Activated naive CD4-positive, alpha-beta T cell treated with anti-CD3 and anti-CD28 coated beads, Interleukin-2, amount 50 U/mL, for 24 hours (primary cell): ENCODE data around the gene PAK2.
A peak's percentile ranks its signal among the peaks of the same experiment; 100 is the strongest.
"Not testable (repeated sequence)": the region's sequence is repeated elsewhere in the genome, so short reads cannot be mapped to it uniquely, and the experiment has no call there.

Experiments
- H3K27ac Mint-ChIP-seq: one replicate; pipeline ENCODE4 v1.8.0; 2021; ENCODE audit warnings: mild to moderate bottlenecking, mixed read lengths
- H3K27me3 Mint-ChIP-seq: one replicate; pipeline ENCODE4 v1.8.0; 2021; ENCODE audit warnings: mixed read lengths
- H3K36me3 Mint-ChIP-seq: one replicate; pipeline ENCODE4 v1.8.0; 2021; ENCODE audit warnings: mixed read lengths
- H3K4me1 Mint-ChIP-seq: one replicate; pipeline ENCODE4 v1.8.0; 2021; ENCODE audit warnings: mixed read lengths
- H3K4me3 Mint-ChIP-seq: one replicate; pipeline ENCODE4 v1.8.0; 2021; ENCODE audit warnings: mild to moderate bottlenecking, mixed read lengths
- H3K9me3 Mint-ChIP-seq: one replicate; pipeline ENCODE4 v1.8.0; 2021; ENCODE audit warnings: mixed read lengths

Gene PAK2

DNA sequence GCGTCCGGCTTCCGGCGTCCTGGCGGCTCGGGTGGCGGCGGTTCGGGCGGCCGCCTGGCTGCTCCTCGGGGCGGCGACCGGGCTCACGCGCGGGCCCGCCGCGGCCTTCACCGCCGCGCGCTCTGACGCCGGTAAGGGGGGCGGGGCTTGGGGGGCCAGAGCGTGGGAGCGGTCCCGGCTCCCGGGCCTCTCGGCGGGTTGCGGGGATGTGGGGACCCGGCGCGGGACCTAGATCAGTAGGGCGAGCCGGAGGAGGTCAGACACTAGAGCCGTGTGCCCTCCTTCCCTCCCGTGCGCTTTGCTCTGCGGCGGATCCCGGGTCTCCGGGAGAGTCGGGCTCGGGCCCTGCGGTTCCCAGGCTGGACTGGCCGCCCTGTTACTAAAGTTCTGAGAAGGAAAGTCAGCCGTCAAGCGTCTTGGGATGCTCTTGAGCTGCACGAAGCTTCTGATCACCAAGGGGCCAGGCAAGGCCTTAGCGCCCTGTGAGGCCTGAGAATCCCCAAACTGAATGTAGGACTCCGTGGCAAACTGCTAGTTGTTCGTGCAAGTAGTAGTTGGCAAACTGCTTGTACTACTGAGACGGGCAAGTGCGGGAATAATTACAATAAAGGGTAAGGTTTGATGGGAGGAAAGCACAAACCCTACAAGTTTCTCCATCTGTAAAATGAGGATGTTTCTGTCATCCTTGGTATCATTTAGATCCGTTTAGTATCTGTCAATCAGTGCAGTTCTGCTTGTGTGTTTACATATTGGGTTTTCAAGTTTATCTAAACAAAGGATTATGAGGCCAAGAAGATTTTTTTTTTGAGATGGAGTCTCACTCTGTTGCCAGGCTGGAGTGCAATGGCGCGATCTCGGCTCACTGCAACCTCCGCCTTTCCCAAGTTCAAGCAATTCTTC lies 26.9 kb upstream of the PAK2 start:
- Mint-ChIP-seq H3K27ac (peak overlapping the region; percentile 90), H3K36me3 (no peaks in the 10 kb centered on the region), H3K9me3 (no peaks in the 10 kb centered on the region), H3K27me3 (no peaks in the 10 kb centered on the region), H3K4me3 (peak overlapping the region; percentile 85), H3K4me1 (peaks cover 34% of the 10 kb centered on the region)

- not testable (repeated sequence) for H3K9me3 Mint-ChIP-seq, H3K27ac Mint-ChIP-seq
Observed at GRCh38 chr3:196717162-196717561, 22.5 kb upstream of the PAK2 start.

DNA sequence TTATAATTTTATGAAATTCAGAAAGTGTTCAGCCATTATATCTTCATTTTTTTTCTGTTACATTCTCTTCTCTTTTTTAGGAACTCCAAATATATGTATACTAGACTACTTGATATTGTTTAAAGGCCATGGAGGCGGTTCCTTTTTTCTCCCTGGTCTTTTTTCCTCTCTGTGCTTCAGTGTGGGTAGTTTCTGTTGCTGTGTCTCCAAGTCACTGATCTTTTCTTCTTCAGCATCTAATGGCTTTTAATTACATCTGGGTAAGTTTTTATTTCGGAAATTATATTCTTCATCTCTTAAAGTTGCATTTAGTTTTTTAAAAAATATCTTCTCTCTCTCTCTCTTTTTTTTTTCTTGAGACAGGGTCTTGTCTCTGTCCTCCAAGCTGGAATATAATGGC lies 18.6 kb upstream of the PAK2 start:
- Mint-ChIP-seq H3K36me3 (peaks cover 18% of the 10 kb centered on the region), H3K4me1 (peaks cover 4% of the 10 kb centered on the region), H3K9me3 (no peaks in the 10 kb centered on the region), H3K27me3 (no peaks in the 10 kb centered on the region), H3K27ac (no peak overlapping the region), H3K4me3 (no peak overlapping the region)

More at GRCh38 chr3:196717162-196717561, 22.5 kb upstream of the PAK2 start:
- Mint-ChIP-seq H3K4me1 (peaks cover 15% of the 10 kb centered on the region), H3K36me3 (peaks cover 11% of the 10 kb centered on the region)
- H3K4me3 Mint-ChIP-seq, H3K27me3 Mint-ChIP-seq: not testable (repeated sequence)

DNA sequence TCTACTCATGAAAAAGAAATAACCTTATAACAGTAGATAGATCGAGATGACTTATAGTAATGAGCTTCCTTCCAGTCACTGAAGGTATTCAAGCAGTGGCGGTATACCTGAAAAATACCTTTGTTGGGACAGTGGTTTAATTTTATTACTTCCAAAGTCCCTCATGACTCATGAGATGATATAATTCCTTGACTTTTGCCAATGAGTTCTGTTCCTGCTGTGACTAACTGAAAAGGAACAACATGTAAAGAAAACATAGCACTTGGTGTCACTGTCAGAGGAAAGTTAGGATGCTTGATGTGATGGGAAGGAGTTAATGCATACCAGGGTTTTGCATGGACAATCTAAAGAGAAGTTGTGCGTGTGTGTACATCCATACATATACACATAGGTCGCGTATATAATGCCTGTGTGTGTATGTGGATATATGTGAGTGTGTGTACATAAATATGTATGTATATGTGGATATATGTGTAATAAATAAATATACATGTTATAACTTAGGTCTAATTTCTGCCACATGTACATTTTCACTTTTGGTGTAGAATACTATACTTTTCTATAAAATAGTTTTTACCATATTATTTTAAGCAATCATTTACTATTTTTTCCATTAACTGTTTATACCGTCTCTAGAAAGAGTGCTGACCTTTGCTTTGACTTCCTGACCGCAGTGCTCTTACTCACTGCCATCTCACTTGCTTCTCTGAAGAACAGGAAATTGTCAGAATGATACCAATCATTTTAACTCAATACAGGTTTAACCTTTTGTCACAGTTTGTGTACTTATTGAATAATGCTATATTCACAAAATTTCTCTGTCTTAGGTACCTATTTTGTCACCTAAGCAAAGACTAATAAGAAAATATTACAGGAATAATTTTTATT lies 12.6 kb upstream of the PAK2 start:
- peaks cover 11% of the 10 kb centered on the region for H3K36me3 Mint-ChIP-seq

DNA sequence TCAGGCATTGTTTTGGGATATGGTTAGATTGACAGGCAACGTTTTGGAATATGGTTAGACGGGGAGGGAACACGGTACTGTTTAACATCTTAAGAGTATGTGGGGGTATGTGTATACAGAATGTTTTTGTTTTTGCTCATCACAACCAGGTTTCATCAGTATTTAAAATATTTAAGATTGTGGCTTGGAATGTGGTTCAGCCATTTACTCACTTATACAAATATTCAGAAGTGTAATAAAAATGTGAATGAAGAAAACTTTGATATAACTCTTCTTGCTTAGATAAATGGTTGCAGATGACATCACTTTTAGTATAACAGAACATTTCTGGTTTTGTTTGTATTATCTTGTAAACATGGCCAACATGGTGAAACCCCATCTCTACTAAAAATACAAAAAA lies 3.9 kb upstream of the PAK2 start:
- H3K4me3 Mint-ChIP-seq = no peak overlapping the region
- H3K9me3 Mint-ChIP-seq = no peaks in the 10 kb centered on the region
- no peaks in the 10 kb centered on the region for H3K27me3 Mint-ChIP-seq
- H3K4me1 Mint-ChIP-seq = peaks cover 7% of the 10 kb centered on the region
- H3K36me3 Mint-ChIP-seq = peaks cover 4% of the 10 kb centered on the region
- H3K27ac Mint-ChIP-seq = no peak overlapping the region

More for the DNA sequence above, 12.6 kb upstream of the PAK2 start:
- H3K4me1 Mint-ChIP-seq = peaks cover 14% of the 10 kb centered on the region
- peak overlapping the region; percentile 59 for H3K27ac Mint-ChIP-seq
- H3K4me3 Mint-ChIP-seq = no peak overlapping the region
- no peaks in the 10 kb centered on the region for H3K9me3 Mint-ChIP-seq
- no peaks in the 10 kb centered on the region for H3K27me3 Mint-ChIP-seq

GRCh38 chr3:196736670-196737374 lies 2.8 kb upstream of the PAK2 start:
- no peaks in the 10 kb centered on the region for H3K9me3 Mint-ChIP-seq
- H3K4me1 Mint-ChIP-seq = peaks cover 17% of the 10 kb centered on the region
- no peak overlapping the region for H3K4me3 Mint-ChIP-seq
- H3K36me3 Mint-ChIP-seq = peaks cover 4% of the 10 kb centered on the region
- H3K27ac Mint-ChIP-seq = no peak overlapping the region
- no peaks in the 10 kb centered on the region for H3K27me3 Mint-ChIP-seq

DNA sequence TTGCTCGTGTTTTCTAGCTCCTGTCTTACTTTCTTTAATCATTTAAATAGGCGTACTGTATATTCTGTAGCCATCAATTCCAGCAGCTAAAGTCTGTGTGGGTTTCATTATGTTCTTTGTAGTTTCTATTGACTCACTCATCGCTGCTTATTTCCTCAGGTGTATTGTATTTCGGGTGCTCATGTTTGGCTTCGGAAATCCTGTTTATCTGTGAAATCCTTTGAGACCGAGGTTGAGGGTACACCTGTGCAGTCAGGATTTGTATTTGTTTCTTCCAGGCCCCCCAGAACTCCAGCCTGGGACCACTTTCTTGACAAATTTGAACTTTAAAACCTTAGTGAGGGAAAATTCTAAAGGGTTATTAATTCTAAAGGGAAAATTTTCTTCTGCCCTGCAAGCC lies 2.0 kb upstream of the PAK2 start:
- H3K4me3 Mint-ChIP-seq = no peak overlapping the region
- no peaks in the 10 kb centered on the region for H3K9me3 Mint-ChIP-seq
- peaks cover 4% of the 10 kb centered on the region for H3K36me3 Mint-ChIP-seq
- H3K4me1 Mint-ChIP-seq = peaks cover 18% of the 10 kb centered on the region
- no peaks in the 10 kb centered on the region for H3K27me3 Mint-ChIP-seq
- H3K27ac Mint-ChIP-seq = no peak overlapping the region

DNA sequence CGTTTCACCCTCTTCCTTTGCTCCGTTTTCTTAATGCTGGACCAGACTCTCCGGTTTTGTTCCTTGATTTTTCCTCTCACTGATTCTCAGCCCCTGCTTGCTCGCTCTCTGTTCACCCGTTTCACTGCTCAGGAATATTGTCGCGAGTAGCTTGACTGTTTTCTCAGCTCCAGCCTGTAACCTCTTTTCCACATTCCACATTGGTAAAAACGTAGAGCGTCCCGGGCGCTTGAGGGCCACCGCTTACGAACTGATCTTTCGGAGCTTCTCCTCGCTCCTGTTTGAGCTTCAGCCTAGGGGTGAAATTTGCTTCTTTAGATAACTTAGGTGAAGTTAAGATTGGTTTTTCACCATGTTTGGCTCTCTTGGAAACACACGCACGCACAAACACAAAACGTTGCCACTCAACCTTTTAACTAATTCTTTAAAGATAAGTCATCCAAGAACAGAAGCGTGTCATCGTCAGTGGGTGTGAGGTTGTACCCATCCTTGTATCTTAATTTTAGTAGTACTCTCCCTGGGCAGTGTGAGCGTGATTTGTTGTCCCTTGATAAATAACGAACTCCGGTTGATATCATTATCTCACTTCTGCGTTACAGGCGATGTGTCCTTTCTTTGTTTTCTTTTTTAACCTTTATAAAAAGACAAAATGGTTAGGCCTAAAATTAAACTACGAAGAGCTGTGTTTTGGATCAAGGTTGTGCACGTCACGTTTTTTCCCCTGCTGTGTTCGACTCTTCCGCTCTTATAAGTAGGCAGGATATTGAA lies 1.0 kb downstream of the PAK2 start:
- H3K4me1 Mint-ChIP-seq = peaks cover 35% of the 10 kb centered on the region
- H3K9me3 Mint-ChIP-seq = no peaks in the 10 kb centered on the region
- H3K27me3 Mint-ChIP-seq = no peaks in the 10 kb centered on the region
- H3K27ac Mint-ChIP-seq = peak overlapping the region; percentile 100
- H3K4me3 Mint-ChIP-seq = peak overlapping the region; percentile 99
- H3K36me3 Mint-ChIP-seq = peaks cover 3% of the 10 kb centered on the region

GRCh38 chr3:196741249-196741889 lies 1.7 kb downstream of the PAK2 start:
- peak overlapping the region; percentile 99 for H3K4me3 Mint-ChIP-seq
- peaks cover 6% of the 10 kb centered on the region for H3K36me3 Mint-ChIP-seq
- peak overlapping the region; percentile 100 for H3K27ac Mint-ChIP-seq
- no peaks in the 10 kb centered on the region for H3K9me3 Mint-ChIP-seq
- no peaks in the 10 kb centered on the region for H3K27me3 Mint-ChIP-seq
- peaks cover 40% of the 10 kb centered on the region for H3K4me1 Mint-ChIP-seq

- peaks cover 56% of the 10 kb centered on the region for H3K4me1 Mint-ChIP-seq
- H3K27me3 Mint-ChIP-seq, H3K27ac Mint-ChIP-seq, H3K4me3 Mint-ChIP-seq, H3K9me3 Mint-ChIP-seq, H3K36me3 Mint-ChIP-seq: not testable (repeated sequence)
Observed at GRCh38 chr3:196743569-196743968, 3.9 kb downstream of the PAK2 start.

DNA sequence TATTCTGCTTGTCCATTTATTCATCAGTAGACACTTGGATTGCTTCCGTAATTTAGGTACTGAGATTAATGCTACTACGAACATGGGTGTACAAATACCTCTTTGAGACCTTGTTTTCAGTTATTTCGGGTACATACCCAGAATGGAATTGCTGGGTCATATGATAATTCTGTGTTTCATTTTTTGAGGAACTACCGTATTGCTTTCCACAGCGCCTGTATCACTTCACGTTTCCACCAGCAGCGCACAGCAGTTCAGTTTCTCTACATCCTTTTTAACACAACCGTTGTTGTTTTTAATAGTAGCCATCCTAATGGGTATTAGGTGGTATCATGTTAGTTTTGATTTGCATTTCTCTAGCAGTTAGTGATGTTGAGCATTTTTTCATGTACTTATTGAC lies 9.5 kb downstream of the PAK2 start:
- Mint-ChIP-seq H3K9me3 (no peaks in the 10 kb centered on the region), H3K36me3 (peaks cover 16% of the 10 kb centered on the region), H3K4me1 (peaks cover 66% of the 10 kb centered on the region), H3K4me3 (no peak overlapping the region), H3K27me3 (no peaks in the 10 kb centered on the region), H3K27ac (no peak overlapping the region)

- no peaks in the 10 kb centered on the region for H3K9me3 Mint-ChIP-seq
- H3K4me3 Mint-ChIP-seq = no peak overlapping the region
- H3K27ac Mint-ChIP-seq = peak overlapping the region; percentile 79
- peaks cover 29% of the 10 kb centered on the region for H3K36me3 Mint-ChIP-seq
- H3K4me1 Mint-ChIP-seq = peaks cover 71% of the 10 kb centered on the region
- H3K27me3 Mint-ChIP-seq = no peaks in the 10 kb centered on the region
Observed at GRCh38 chr3:196753201-196753600, 13.5 kb downstream of the PAK2 start.

DNA sequence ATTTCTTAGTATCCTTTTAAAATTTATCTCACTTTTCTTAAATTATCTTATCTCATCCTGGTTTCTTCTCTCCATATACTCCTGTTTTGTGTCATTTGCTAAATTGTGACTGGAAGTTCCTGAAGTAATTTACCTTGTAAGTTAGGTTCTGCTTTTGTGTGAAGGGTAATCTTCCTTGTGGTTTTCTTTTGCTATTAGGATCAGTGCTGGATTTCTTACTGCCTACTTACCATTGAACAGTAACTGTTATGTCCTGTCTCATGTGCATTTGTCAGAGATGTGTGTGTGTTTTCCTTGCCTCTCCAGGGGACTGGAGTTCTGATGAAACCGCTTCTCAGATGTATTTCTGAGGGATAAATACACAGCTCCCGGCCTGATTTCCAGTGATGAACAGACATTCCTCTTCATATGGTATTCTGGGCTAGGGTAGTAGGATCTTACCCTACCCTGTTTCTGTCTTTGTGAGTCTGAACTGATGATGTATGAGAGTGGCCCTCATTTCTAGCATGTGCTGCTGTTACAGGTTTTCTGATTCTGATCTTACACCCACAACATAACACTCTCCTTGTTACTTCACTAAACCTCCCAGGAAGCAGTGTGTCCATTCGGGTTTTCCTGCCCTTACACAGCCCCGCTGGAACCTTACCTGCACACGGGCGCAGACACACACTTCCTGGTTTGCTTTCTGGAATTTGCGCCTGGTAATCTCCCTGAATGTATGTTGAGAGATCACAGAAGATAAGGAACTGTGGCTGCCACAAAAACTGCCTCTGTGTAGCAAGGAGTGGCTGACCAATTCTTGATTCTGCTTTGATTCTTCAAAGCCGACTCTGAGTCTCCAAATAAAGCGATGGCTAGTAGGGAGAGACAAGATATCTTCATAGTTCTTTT lies 14.7 kb downstream of the PAK2 start:
- peak overlapping the region; percentile 36 for H3K4me3 Mint-ChIP-seq
- no peaks in the 10 kb centered on the region for H3K9me3 Mint-ChIP-seq
- H3K27ac Mint-ChIP-seq = peak overlapping the region; percentile 73
- peaks cover 66% of the 10 kb centered on the region for H3K4me1 Mint-ChIP-seq
- H3K27me3 Mint-ChIP-seq = no peaks in the 10 kb centered on the region
- H3K36me3 Mint-ChIP-seq = peaks cover 26% of the 10 kb centered on the region

DNA sequence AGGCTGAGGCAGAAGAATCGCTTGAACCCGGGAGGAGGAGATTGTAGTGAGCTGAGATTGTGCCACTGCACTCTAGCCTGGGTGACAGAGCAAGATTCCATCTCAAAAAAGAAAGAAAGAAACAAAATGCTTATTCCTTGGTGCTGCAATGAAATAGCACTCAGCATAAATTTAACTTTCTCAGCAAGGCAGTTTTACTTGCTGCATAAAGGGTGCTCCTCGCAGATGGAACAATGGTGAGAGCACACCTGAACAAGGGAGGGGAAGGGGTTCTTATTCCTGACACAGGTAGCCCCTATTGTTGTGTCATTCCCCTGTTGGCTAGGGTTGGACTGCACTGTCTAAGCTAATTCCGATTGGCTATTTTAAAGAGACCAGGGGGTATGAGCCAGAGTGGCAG lies 17.1 kb downstream of the PAK2 start:
- H3K9me3 Mint-ChIP-seq = no peaks in the 10 kb centered on the region
- peaks cover 25% of the 10 kb centered on the region for H3K36me3 Mint-ChIP-seq
- peak overlapping the region; percentile 89 for H3K27ac Mint-ChIP-seq
- H3K4me1 Mint-ChIP-seq = peaks cover 63% of the 10 kb centered on the region
- no peak overlapping the region for H3K4me3 Mint-ChIP-seq
- H3K27me3 Mint-ChIP-seq = no peaks in the 10 kb centered on the region
